GM18507 (cell line): ENCODE results near the gene LMBRD1.
"Not testable (repeated sequence)": the region's sequence is repeated elsewhere in the genome, so short reads cannot be mapped to it uniquely, and the experiment has no call there.

Source experiments
- DNase-seq: peaks from one replicate; pipeline ENCODE4 v3.0.0; 2011; ENCODE audit warnings: low read depth; ENCODE audit not compliant: insufficient read length; ENCODE audit errors: extremely low spot score
- FAIRE-seq: peaks from 2 replicates; lab custom pipeline; 2011; peaks lifted over from hg19 to GRCh38; lab: Jason Lieb, UNC

The LMBRD1 gene

GRCh38 chr6:69801711-69802110 lies 4.9 kb upstream of the LMBRD1 start:
- no peak for DNase-seq
- FAIRE-seq = no peak

GRCh38 chr6:69801225-69801624 lies 4.4 kb upstream of the LMBRD1 start:
- no peak for DNase-seq

GRCh38 chr6:69798796-69799195 lies 2.0 kb upstream of the LMBRD1 start:
- DNase-seq, FAIRE-seq: not testable (repeated sequence)

More at GRCh38 chr6:69801225-69801624, 4.4 kb upstream of the LMBRD1 start:
- no peak for FAIRE-seq

GRCh38 chr6:69796073-69796641 lies 653 bp downstream of the LMBRD1 start:
- FAIRE-seq = no peak
- DNase-seq = no peak

GRCh38 chr6:69795469-69796072 lies 1.2 kb downstream of the LMBRD1 start:
- FAIRE-seq = peak; percentile 93
- no peak for DNase-seq

- FAIRE-seq = no peak
- no peak for DNase-seq
Measured at GRCh38 chr6:69792292-69792691, 4.5 kb downstream of the LMBRD1 start.

- DNase-seq (no peak), FAIRE-seq (peak; percentile 94)
Measured at GRCh38 chr6:69791065-69791471, 5.7 kb downstream of the LMBRD1 start.

GRCh38 chr6:69790629-69791028 lies 6.2 kb downstream of the LMBRD1 start:
- FAIRE-seq = no peak
- no peak for DNase-seq

- DNase-seq (no peak), FAIRE-seq (peak; percentile 95)
Measured at GRCh38 chr6:69789578-69789977, 7.2 kb downstream of the LMBRD1 start.

GRCh38 chr6:69787436-69787835 lies 9.4 kb downstream of the LMBRD1 start:
- FAIRE-seq = not testable (repeated sequence)

GRCh38 chr6:69785697-69786096 lies 11.1 kb downstream of the LMBRD1 start:
- FAIRE-seq = peak; percentile 24

More at GRCh38 chr6:69787436-69787835, 9.4 kb downstream of the LMBRD1 start:
- not testable (repeated sequence) for DNase-seq

GRCh38 chr6:69784595-69785377 lies 12.0 kb downstream of the LMBRD1 start:
- DNase-seq (no peak), FAIRE-seq (peak; percentile 81)

More at GRCh38 chr6:69785697-69786096, 11.1 kb downstream of the LMBRD1 start:
- DNase-seq = no peak

- no peak for DNase-seq
- FAIRE-seq = no peak
Measured at GRCh38 chr6:69783108-69783507, 13.7 kb downstream of the LMBRD1 start.

- FAIRE-seq (peak; percentile 47), DNase-seq (no peak)
Measured at GRCh38 chr6:69780585-69781178, 16.1 kb downstream of the LMBRD1 start.

- DNase-seq (no peak), FAIRE-seq (peak; percentile 18)
Measured at GRCh38 chr6:69775941-69776340, 20.9 kb downstream of the LMBRD1 start.

- FAIRE-seq (peak; percentile 72), DNase-seq (no peak)
Measured at GRCh38 chr6:69775585-69775849, 21.3 kb downstream of the LMBRD1 start.

GRCh38 chr6:69774740-69775584 lies 21.8 kb downstream of the LMBRD1 start:
- FAIRE-seq (no peak), DNase-seq (no peak)

GRCh38 chr6:69771158-69771906 lies 25.5 kb downstream of the LMBRD1 start:
- DNase-seq (no peak), FAIRE-seq (no peak)

- FAIRE-seq = no peak
- no peak for DNase-seq
Measured at GRCh38 chr6:69768664-69769063, 28.1 kb downstream of the LMBRD1 start.
